Amygdala (tissue), 56 donors: Measurements from ENCODE around the gene ZEB2.

Experiments used
- DNase-seq, 56 donors: peaks; one replicate each; lab custom pipeline; 2025; lab: John Stamatoyannopoulos, UW

The ZEB2 gene

GRCh38 chr2:144530596-144530995, 10.7 kb upstream of the ZEB2 start:
- no peak for DNase-seq

GRCh38 chr2:144529841-144530240, 9.9 kb upstream of the ZEB2 start:
- DNase-seq: no peak

GRCh38 chr2:144528108-144528507, 8.2 kb upstream of the ZEB2 start:
- DNase-seq: no peak

GRCh38 chr2:144526831-144527230, 6.9 kb upstream of the ZEB2 start:
- DNase-seq: no peak

GRCh38 chr2:144524118-144525009, 4.4 kb upstream of the ZEB2 start:
- DNase-seq: peak in 33 of 56 donors; percentile 27 to 77 (median 63)

GRCh38 chr2:144523596-144524117, 3.7 kb upstream of the ZEB2 start:
- peak in 2 of 56 donors; percentile 39 to 49 for DNase-seq

- peak in 17 of 56 donors; percentile 20 to 58 (median 35) for DNase-seq
These were observed 3.1 kb upstream of the ZEB2 start for GRCh38 chr2:144522897-144523595.

- DNase-seq: no peak
These were observed 2.4 kb upstream of the ZEB2 start for GRCh38 chr2:144522176-144522896.

GRCh38 chr2:144521686-144522085, 1.8 kb upstream of the ZEB2 start:
- no peak for DNase-seq

GRCh38 chr2:144520756-144521487, 1.0 kb upstream of the ZEB2 start:
- DNase-seq: no peak

- DNase-seq: no peak
These were observed 354 bp downstream of the ZEB2 start for GRCh38 chr2:144519597-144519933.

- DNase-seq: no peak
These were observed 947 bp downstream of the ZEB2 start for GRCh38 chr2:144518748-144519596.

- peak in 3 of 56 donors; percentile 11 to 26 (median 20) for DNase-seq
These were observed 1.8 kb downstream of the ZEB2 start for GRCh38 chr2:144517866-144518747.

GRCh38 chr2:144516981-144517865, 2.7 kb downstream of the ZEB2 start:
- peak in 15 of 56 donors; percentile 23 to 63 (median 50) for DNase-seq

- peak in 2 of 56 donors; percentile 38 to 50 for DNase-seq
These were observed 3.4 kb downstream of the ZEB2 start for GRCh38 chr2:144516411-144516980.

GRCh38 chr2:144515696-144516410, 4.1 kb downstream of the ZEB2 start:
- DNase-seq: peak in 26 of 56 donors; percentile 25 to 82 (median 56)
